Retina (tissue), 1 donor: ENCODE measurements around the gene PELI2.

Experiments used
- DNase-seq: peaks from one replicate; pipeline ENCODE4 v3.0.0-alpha.2; 2016

Gene PELI2

GRCh38 chr14:56176530-56176929 is 58.3 kb downstream of the PELI2 start:
- DNase-seq = no peak

GRCh38 chr14:56177036-56177435 is 58.8 kb downstream of the PELI2 start:
- no peak for DNase-seq

GRCh38 chr14:56180754-56181542 is 62.7 kb downstream of the PELI2 start:
- DNase-seq = no peak

GRCh38 chr14:56181681-56182085 is 63.5 kb downstream of the PELI2 start:
- DNase-seq = no peak

GRCh38 chr14:56182410-56182809 is 64.2 kb downstream of the PELI2 start:
- no peak for DNase-seq

- DNase-seq = no peak
These were observed 65.5 kb downstream of the PELI2 start for GRCh38 chr14:56183631-56184157.

- no peak for DNase-seq
These were observed 67.8 kb downstream of the PELI2 start for GRCh38 chr14:56185992-56186391.

GRCh38 chr14:56187736-56188135 is 69.5 kb downstream of the PELI2 start:
- DNase-seq = no peak

- DNase-seq = no peak
These were observed 71.1 kb downstream of the PELI2 start for GRCh38 chr14:56189307-56189706.

GRCh38 chr14:56193347-56193746 is 75.1 kb downstream of the PELI2 start:
- no peak for DNase-seq

GRCh38 chr14:56194042-56194441 is 75.8 kb downstream of the PELI2 start:
- DNase-seq = no peak

- no peak for DNase-seq
These were observed 77.0 kb downstream of the PELI2 start for GRCh38 chr14:56195223-56195622.

- no peak for DNase-seq
These were observed 77.5 kb downstream of the PELI2 start for GRCh38 chr14:56195704-56196103.

GRCh38 chr14:56196274-56196673 is 78.1 kb downstream of the PELI2 start:
- DNase-seq = no peak

GRCh38 chr14:56197150-56197549 is 78.9 kb downstream of the PELI2 start:
- DNase-seq = no peak

- DNase-seq = no peak
These were observed 80.2 kb downstream of the PELI2 start for GRCh38 chr14:56198438-56198837.

- DNase-seq = no peak
These were observed 81.1 kb downstream of the PELI2 start for GRCh38 chr14:56199095-56199981.

GRCh38 chr14:56199982-56200577 is 81.9 kb downstream of the PELI2 start:
- DNase-seq = no peak

- no peak for DNase-seq
These were observed 84.0 kb downstream of the PELI2 start for GRCh38 chr14:56202256-56202655.

GRCh38 chr14:56205881-56206280 is 87.7 kb downstream of the PELI2 start:
- DNase-seq = no peak

- DNase-seq = no peak
These were observed 88.4 kb downstream of the PELI2 start for GRCh38 chr14:56206596-56206995.

- no peak for DNase-seq
These were observed 89.5 kb downstream of the PELI2 start for GRCh38 chr14:56207626-56208292.

GRCh38 chr14:56208520-56208919 is 90.3 kb downstream of the PELI2 start:
- DNase-seq = no peak
